Prostate gland (tissue), 2 donors: Measurements from ENCODE around the gene KRTAP20-1. TPM values are rescaled to one million over a fixed set of nuclear protein-coding genes. Genes with fewer than 3 reads are reported as not detected.

Experiments used
- small RNA-seq, 2 donors: library from RNA; depleted of rRNA; stranded (forward); fragments of <200 nt; gene quantifications; one replicate each; pipeline ENCODE3, GENCODE V24; 2016
- total RNA-seq, 2 donors: library from RNA; depleted of rRNA; stranded (reverse); fragments of >200 nt; gene quantifications; one replicate each; pipeline ENCODE4 v1.1.0, GENCODE V29; 2016

The KRTAP20-1 gene
- total RNA-seq, 2 donors from 2014 or later = not detected

Small RNAs within 50 kb of the gene (small RNA-seq; reads per million reads assigned to genes)
- gene KRTAP20-1 (0 reads per million in 2 donors), gene KRTAP20-3 (0 reads per million in 2 donors), gene KRTAP20-4 (0 reads per million in 2 donors), gene KRTAP22-1 (0 reads per million in 2 donors), gene KRTAP22-2 (0 reads per million in 2 donors)

Other genes starting within 250 kb of the KRTAP20-1 start
- not detected for gene KRTAP13-2, start 244.2 kb upstream of the KRTAP20-1 start, total RNA-seq
- not detected for gene KRTAP13-1, start 220.4 kb upstream of the KRTAP20-1 start, total RNA-seq
- not detected for gene KRTAP13-3, start 190.5 kb upstream of the KRTAP20-1 start, total RNA-seq
- not detected for gene KRTAP13-4, start 186.2 kb upstream of the KRTAP20-1 start, total RNA-seq
- not detected for gene KRTAP15-1, start 176.2 kb upstream of the KRTAP20-1 start, total RNA-seq
- gene KRTAP19-1, start 136.1 kb upstream of the KRTAP20-1 start, total RNA-seq = not detected
- gene KRTAP19-2, start 129.0 kb upstream of the KRTAP20-1 start, total RNA-seq = not detected
- gene KRTAP19-3, start 124.4 kb upstream of the KRTAP20-1 start, total RNA-seq = not detected
- not detected for gene KRTAP19-4, start 119.3 kb upstream of the KRTAP20-1 start, total RNA-seq
- gene KRTAP19-5, start 114.3 kb upstream of the KRTAP20-1 start, total RNA-seq = not detected
- gene KRTAP19-6, start 74.6 kb upstream of the KRTAP20-1 start, total RNA-seq = not detected
- not detected for gene KRTAP19-7, start 55.1 kb upstream of the KRTAP20-1 start, total RNA-seq
- not detected for gene KRTAP22-2, start 26.0 kb upstream of the KRTAP20-1 start, total RNA-seq
- not detected for gene KRTAP6-3, start 24.0 kb upstream of the KRTAP20-1 start, total RNA-seq
- gene KRTAP6-2, start 17.5 kb upstream of the KRTAP20-1 start, total RNA-seq = not detected
- not detected for gene KRTAP22-1, start 15.3 kb upstream of the KRTAP20-1 start, total RNA-seq
- gene KRTAP6-1, start 2.5 kb upstream of the KRTAP20-1 start, total RNA-seq = not detected
- gene KRTAP20-4, start 4.2 kb downstream of the KRTAP20-1 start, total RNA-seq = not detected
- gene KRTAP20-2, start 18.8 kb downstream of the KRTAP20-1 start, total RNA-seq = not detected
- not detected for gene KRTAP20-3, start 26.4 kb downstream of the KRTAP20-1 start, total RNA-seq
- gene KRTAP21-3, start 102.4 kb downstream of the KRTAP20-1 start, total RNA-seq = not detected
- not detected for gene KRTAP21-2, start 130.8 kb downstream of the KRTAP20-1 start, total RNA-seq
- gene KRTAP21-1, start 139.0 kb downstream of the KRTAP20-1 start, total RNA-seq = not detected
- 1 to 10 TPM in 1 of 2 donors, not detected in 1; 2.7 TPM for gene KRTAP8-1, start 196.8 kb downstream of the KRTAP20-1 start, total RNA-seq
- not detected for gene KRTAP7-1, start 213.3 kb downstream of the KRTAP20-1 start, total RNA-seq